CD4-positive, alpha-beta T cell treated with Interferon alpha-2 for 1 hour (primary cell): Measurements from ENCODE around the gene LUZP2.
"Not testable (repeated sequence)": the region's sequence is repeated elsewhere in the genome, so short reads cannot be mapped to it uniquely, and the experiment has no call there.

Source experiments
- DNase-seq, 2 donors: peaks; one replicate each; pipeline ENCODE4 v3.0.0-alpha.2; 2020 to 2022

Gene LUZP2

GRCh38 chr11:24837112-24837511, 340.3 kb downstream of the LUZP2 start:
- no peak for DNase-seq

GRCh38 chr11:24842308-24842707, 345.5 kb downstream of the LUZP2 start:
- DNase-seq: no peak

GRCh38 chr11:24844406-24844805, 347.6 kb downstream of the LUZP2 start:
- DNase-seq: no peak

GRCh38 chr11:24848857-24849256, 352.0 kb downstream of the LUZP2 start:
- DNase-seq: no peak

- DNase-seq: no peak
These were observed 359.1 kb downstream of the LUZP2 start for GRCh38 chr11:24855951-24856350.

GRCh38 chr11:24859801-24860300, 363.0 kb downstream of the LUZP2 start:
- DNase-seq: no peak

GRCh38 chr11:24861440-24861839, 364.6 kb downstream of the LUZP2 start:
- DNase-seq: no peak

- DNase-seq: no peak
These were observed 369.9 kb downstream of the LUZP2 start for GRCh38 chr11:24866743-24867142.

- no peak for DNase-seq
These were observed 373.2 kb downstream of the LUZP2 start for GRCh38 chr11:24870048-24870447.

- no peak for DNase-seq
These were observed 375.3 kb downstream of the LUZP2 start for GRCh38 chr11:24872186-24872585.

- DNase-seq: no peak
These were observed 375.9 kb downstream of the LUZP2 start for GRCh38 chr11:24872651-24873311.

- DNase-seq: no peak
These were observed 384.1 kb downstream of the LUZP2 start for GRCh38 chr11:24880962-24881361.

- DNase-seq: no peak
These were observed 388.8 kb downstream of the LUZP2 start for GRCh38 chr11:24885580-24886173.

GRCh38 chr11:24886880-24887619, 390.2 kb downstream of the LUZP2 start:
- DNase-seq: no peak

- DNase-seq: no peak
These were observed 393.6 kb downstream of the LUZP2 start for GRCh38 chr11:24890426-24890825.

- not testable (repeated sequence) for DNase-seq
These were observed 395.1 kb downstream of the LUZP2 start for GRCh38 chr11:24891845-24892492.

- no peak for DNase-seq
These were observed 399.4 kb downstream of the LUZP2 start for GRCh38 chr11:24896118-24896835.

GRCh38 chr11:24900514-24900913, 403.7 kb downstream of the LUZP2 start:
- no peak for DNase-seq

GRCh38 chr11:24900960-24901549, 404.2 kb downstream of the LUZP2 start:
- DNase-seq: no peak

GRCh38 chr11:24903555-24903954, 406.7 kb downstream of the LUZP2 start:
- no peak for DNase-seq

- no peak for DNase-seq
These were observed 428.2 kb downstream of the LUZP2 start for GRCh38 chr11:24925091-24925490.
